GM12878 (cell line): ENCODE data around the gene USP17L29. TPM values are rescaled to one million over a fixed set of nuclear protein-coding genes. Genes with fewer than 3 reads are reported as not detected.
"Not testable (repeated sequence)": the region's sequence is repeated elsewhere in the genome, so short reads cannot be mapped to it uniquely, and the experiment has no call there.

Source experiments
- ATAC-seq: fragments of 200-7000 bp; cut with Tn5 transposase; 3 replicates; pipeline ENCODE4 v1.9.1; 2020; ENCODE audit warnings: mild to moderate bottlenecking, moderate library complexity
- Bru-seq: library from RNA; stranded (reverse); fragments of 400-500 nt; gene quantifications from one replicate; lab custom pipeline; 2021; lab: Mats Ljungman, UMichigan
- BruChase-seq, 2 experiments: library from RNA; stranded (reverse); fragments of 400-500 nt; gene quantifications; one replicate each; lab custom pipeline; 2021; lab: Mats Ljungman, UMichigan
- BruUV-seq: library from RNA; stranded (reverse); fragments of 400-500 nt; replicated peaks from 2 replicates; lab custom pipeline; 2021; lab: Mats Ljungman, UMichigan
- CTCF ChIA-PET: fragments of 300-600 bp; sonication (Branson Sonifier 250); formaldehyde crosslinking; extraction: SDS; loops from one replicate; lab custom pipeline; 2021; ENCODE audit warnings: inconsistent platforms; lab: Yijun Ruan, JAX
- POLR2A ChIA-PET: fragments of 350-600 bp; formaldehyde crosslinking; extraction: SDS; loops from one replicate; lab custom pipeline; 2021; ENCODE audit warnings: inconsistent platforms; lab: Charles Lee
- RAD21 ChIA-PET: fragments of 300-600 bp; sonication (Branson Sonifier 250); formaldehyde crosslinking; loops from one replicate; lab custom pipeline; 2023; ENCODE audit warnings: antibody characterized with exemption; ENCODE audit not compliant: unreplicated experiment; lab: Charles Lee
- SMC1A ChIA-PET: fragments of 300-600 bp; sonication (Branson Sonifier 250); formaldehyde crosslinking; loops from one replicate; lab custom pipeline; 2023; ENCODE audit not compliant: unreplicated experiment, uncharacterized antibody; lab: Charles Lee
- DNase-seq: peaks from one replicate; pipeline ENCODE4 v3.0.0-alpha.2; 2011; ENCODE audit warnings: low read depth, low spot score
- FAIRE-seq: peaks from 3 replicates; lab custom pipeline; 2011; peaks lifted over from hg19 to GRCh38; lab: Jason Lieb, UNC
- H2AFZ ChIP-seq: 2 replicates; pipeline ENCODE4 v1.6.0; 2011; ENCODE audit warnings: low read depth, low read length, control low read depth; ENCODE audit not compliant: control insufficient read depth
- H3K27ac ChIP-seq: 2 replicates; pipeline ENCODE4 v1.5.1; 2011; ENCODE audit warnings: control low read depth; ENCODE audit not compliant: control insufficient read depth, insufficient read depth
- H3K27me3 ChIP-seq, 2 experiments: replicated peaks in 1 of 2; 2 replicates each; pipeline versions ENCODE4 v1.6.0 to v1.6.1; 2011; ENCODE audit warnings: low read length in 1 of 2; ENCODE audit not compliant: control insufficient read depth in 2 of 2, insufficient read depth in 2 of 2
- H3K36me3 ChIP-seq, 2 experiments: 2 replicates each; pipeline ENCODE4 v1.5.1; 2011; ENCODE audit warnings: low read length in 1 of 2; ENCODE audit not compliant: control insufficient read depth in 2 of 2, insufficient read depth in 2 of 2
- H3K4me1 ChIP-seq: 2 replicates; pipeline ENCODE4 v1.6.1; 2011; ENCODE audit warnings: mild to moderate bottlenecking, low read length, moderate library complexity, mixed read lengths; ENCODE audit not compliant: control insufficient read depth, insufficient read depth
- H3K4me2 ChIP-seq: 2 replicates; pipeline ENCODE4 v1.6.0; 2011; ENCODE audit warnings: control low read depth; ENCODE audit not compliant: control insufficient read depth, insufficient read depth
- H3K4me3 ChIP-seq: fragments of 200-600 bp; sonication (generic); 2 replicates; pipeline ENCODE4 v1.5.1; 2016
- H3K79me2 ChIP-seq: 2 replicates; pipeline ENCODE4 v1.6.0; 2011; ENCODE audit warnings: low read length; ENCODE audit not compliant: control insufficient read depth, insufficient read depth
- H3K9ac ChIP-seq: 2 replicates; pipeline ENCODE4 v1.8.0; 2011; ENCODE audit warnings: low read length, control low read depth, mixed read lengths; ENCODE audit not compliant: control insufficient read depth, insufficient read depth
- H3K9me3 ChIP-seq: replicated peaks from 3 replicates; pipeline ENCODE4 v1.5.1; 2011; ENCODE audit warnings: mild to moderate bottlenecking, low read length; ENCODE audit not compliant: control insufficient read depth, insufficient read depth
- H4K20me1 ChIP-seq: 2 replicates; pipeline ENCODE4 v1.6.0; 2011; ENCODE audit not compliant: control insufficient read depth, insufficient read depth
- WGBS: methylation state at CpG from one replicate; pipeline ENCODE4 v1.1.6; 2016; ENCODE audit warnings: low lambda C conversion rate; ENCODE audit not compliant: insufficient replicate concordance, insufficient coverage; ENCODE audit errors: missing lambda C conversion rate; 5-methylcytosine and 5-hydroxymethylcytosine counted together
- in situ Hi-C: fragments of 300-500 bp; cut with MboI; formaldehyde crosslinking; loops from 9 replicates; pipeline ENCODE4 v1.14.3; 2018; ENCODE audit warnings: mixed read lengths
- intact Hi-C: fragments of 100-400 bp; cut with micrococcal nuclease; formaldehyde crosslinking; loops from one replicate; pipeline ENCODE4 v1.14.2; 2022; ENCODE audit not compliant: unreplicated experiment
- long read RNA-seq, 2 experiments: library from polyadenylated mRNA; unstranded; transcript quantifications; one replicate each; pipeline ENCODE4 v2.0.0, GENCODE V29; 2019 to 2020
- polyA minus RNA-seq, 3 experiments: library from RNA; depleted of rRNA, polyadenylated mRNA; stranded (reverse); fragments of >200 nt; gene quantifications; 2 replicates each; pipeline ENCODE4 v1.2.3, GENCODE V29; 2011
- polyA plus RNA-seq, 11 experiments: library from polyadenylated mRNA; depleted of rRNA in 4 of 11; unstranded in 6 of 11; stranded (reverse) in 5 of 11; fragments of >200 nt; fragmentation: Nextera tagmentation in 4 of 11; fragmentation: Illumina TruSeq in 1 of 11; extraction: Ambion mirVana in 4 of 11; extraction: Trizol in 1 of 11; gene quantifications; 1 replicate in 1 of 11; 2 replicates in 10 of 11; pipeline versions ENCODE4 v1.2.1 to v1.2.3, GENCODE V29; 2011 to 2016; ENCODE audit warnings: inconsistent platforms in 2 of 11, missing spikeins in 2 of 11, low read depth in 1 of 11
- total RNA-seq, 4 experiments: library from RNA; depleted of rRNA in 3 of 4; stranded (reverse); fragments of >200 nt in 3 of 4; fragmentation: Illumina TruSeq in 1 of 4; extraction: Trizol in 1 of 4; gene quantifications; 2 replicates each; pipeline versions ENCODE4 v1.2.1 to v1.2.3, GENCODE V29; 2013 to 2021

USP17L29 gene
- total RNA-seq (2013; cell fraction: nucleolus; rRNA removed) = not detected in 2 replicates
- total RNA-seq (2014; rRNA removed) = not detected in 2 replicates
- not detected in 2 replicates for total RNA-seq (2014; rRNA removed; fragmentation: Illumina TruSeq; extraction: Trizol)
- not detected in 2 replicates for total RNA-seq (2021)
- polyA plus RNA-seq (2011; ENCODE audit: low read depth) = not detected
- not detected in 2 replicates for polyA plus RNA-seq (2011; rRNA removed)
- not detected in 2 replicates for polyA plus RNA-seq (2011; cell fraction: cytosol; rRNA removed)
- not detected in 2 replicates for polyA plus RNA-seq (2011; cell fraction: nucleus; rRNA removed)
- not detected in 2 replicates for polyA plus RNA-seq (2012)
- polyA plus RNA-seq (2014; fragmentation: Illumina TruSeq; extraction: Trizol) = not detected in 2 replicates
- not detected for polyA plus RNA-seq (2014; fragmentation: Nextera tagmentation; extraction: Ambion mirVana)
- not detected in 2 replicates for polyA plus RNA-seq (2014; rRNA removed)
- not detected for polyA plus RNA-seq (2016; fragmentation: Nextera tagmentation; extraction: Ambion mirVana)
- not detected in 2 replicates for polyA minus RNA-seq (2011; rRNA and poly(A)+ RNA removed)
- polyA minus RNA-seq (2011; cell fraction: cytosol; rRNA and poly(A)+ RNA removed) = not detected in 2 replicates
- polyA minus RNA-seq (2011; cell fraction: nucleus; rRNA and poly(A)+ RNA removed) = not detected in 2 replicates
- not detected for Bru-seq, nascent RNA
- BruChase-seq, experiment 1, labeled RNA remaining after a 6-hour chase = not detected
- BruChase-seq, experiment 2, labeled RNA remaining after a 2-hour chase = not detected
- long read RNA-seq, experiment 1 = 0 reads
- long read RNA-seq, experiment 2 = 0 reads

DNA sequence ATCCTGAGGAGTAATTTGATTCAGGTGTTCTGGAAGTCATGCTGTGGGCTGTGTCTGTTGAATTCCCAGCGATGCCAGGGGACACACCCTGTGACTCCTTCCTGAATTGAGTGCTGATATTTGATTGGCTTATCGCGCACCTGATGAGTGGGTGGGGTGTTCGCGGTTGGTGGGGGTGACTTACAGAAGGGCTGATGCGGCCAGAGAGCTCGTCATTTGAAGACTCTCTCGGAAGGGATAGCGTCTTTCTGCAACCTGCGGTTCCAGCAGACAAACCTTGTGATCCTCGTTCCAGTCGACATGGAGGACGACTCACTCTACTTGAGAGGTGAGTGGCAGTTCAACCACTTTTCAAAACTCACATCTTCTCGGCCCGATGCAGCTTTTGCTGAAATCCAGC, at the start of gene USP17L29:
Gene USP17L29 (plus strand): TSS at position 301 of the 400 bp plus-strand sequence. CDS start 0 bp downstream, at position 301.
- H3K4me3 ChIP-seq, H3K4me1 ChIP-seq, POLR2A ChIA-PET, RAD21 ChIA-PET, CTCF ChIA-PET, H2AFZ ChIP-seq, intact Hi-C loops, DNase-seq, H3K9ac ChIP-seq, H3K27me3 ChIP-seq, FAIRE-seq, ATAC-seq, H3K27ac ChIP-seq, H3K4me2 ChIP-seq, H4K20me1 ChIP-seq, SMC1A ChIA-PET, H3K9me3 ChIP-seq, H3K79me2 ChIP-seq, in situ Hi-C loops, BruUV-seq, H3K36me3 ChIP-seq: not testable (repeated sequence)
- no CpG with 5 or more reads among the region's 15 CpGs for WGBS

DNA sequence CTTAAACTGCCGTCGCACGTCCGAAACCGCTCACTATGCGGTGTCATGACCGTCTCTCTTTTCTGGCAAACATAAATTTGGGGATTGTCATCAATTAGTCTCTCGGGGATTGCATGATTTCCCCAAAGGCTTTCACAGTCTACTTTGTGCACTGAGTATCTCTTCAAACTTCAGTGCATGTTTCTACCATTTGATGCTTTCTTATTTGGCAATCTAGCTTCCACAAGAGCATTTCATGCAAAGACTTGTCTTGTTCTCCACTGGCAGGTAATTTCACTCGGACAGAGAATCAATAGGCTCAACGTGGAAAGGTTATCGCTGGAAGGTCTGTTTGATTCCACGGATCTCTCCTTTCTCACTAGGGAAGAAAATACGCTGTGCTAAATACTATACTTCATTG, 29.2 kb upstream of the USP17L29 start:
- H3K4me3 ChIP-seq, BruUV-seq, intact Hi-C loops, DNase-seq, POLR2A ChIA-PET, FAIRE-seq, H3K27me3 ChIP-seq, ATAC-seq, in situ Hi-C loops, H3K9me3 ChIP-seq, CTCF ChIA-PET, H3K27ac ChIP-seq, SMC1A ChIA-PET, RAD21 ChIA-PET, H3K4me1 ChIP-seq, H3K9ac ChIP-seq, H4K20me1 ChIP-seq, H2AFZ ChIP-seq, H3K4me2 ChIP-seq, H3K36me3 ChIP-seq, H3K79me2 ChIP-seq: not testable (repeated sequence)
- 26% methylated on average over 4 of the region's 13 CpGs for WGBS

- H3K27ac ChIP-seq, H3K4me3 ChIP-seq, H3K27me3 ChIP-seq, H2AFZ ChIP-seq, POLR2A ChIA-PET, H4K20me1 ChIP-seq, FAIRE-seq, H3K9ac ChIP-seq, intact Hi-C loops, H3K9me3 ChIP-seq, in situ Hi-C loops, DNase-seq, H3K4me1 ChIP-seq, SMC1A ChIA-PET, H3K79me2 ChIP-seq, BruUV-seq, ATAC-seq, H3K36me3 ChIP-seq, CTCF ChIA-PET, H3K4me2 ChIP-seq, RAD21 ChIA-PET: not testable (repeated sequence)
- no CpG with 5 or more reads among the region's 15 CpGs for WGBS
Observed at GRCh38 chr4:9324865-9325264, 28.6 kb upstream of the USP17L29 start, which contains the start of gene USP17L24. Gene USP17L24, plus strand, starts transcription at chr4:9325165. Its CDS starts 0 bp downstream, at chr4:9325165.
